NCI-H2107 treated with DMSO at 0.1 percent for 48 hours (cell line): ENCODE results near the gene C11orf86.
"Not testable (repeated sequence)": the region's sequence is repeated elsewhere in the genome, so short reads cannot be mapped to it uniquely, and the experiment has no call there.

Source experiments
- DNase-seq: peaks from one replicate; lab custom pipeline; 2025; ENCODE audit not compliant: unreplicated experiment; lab: John Stamatoyannopoulos, UW

Gene C11orf86

DNA sequence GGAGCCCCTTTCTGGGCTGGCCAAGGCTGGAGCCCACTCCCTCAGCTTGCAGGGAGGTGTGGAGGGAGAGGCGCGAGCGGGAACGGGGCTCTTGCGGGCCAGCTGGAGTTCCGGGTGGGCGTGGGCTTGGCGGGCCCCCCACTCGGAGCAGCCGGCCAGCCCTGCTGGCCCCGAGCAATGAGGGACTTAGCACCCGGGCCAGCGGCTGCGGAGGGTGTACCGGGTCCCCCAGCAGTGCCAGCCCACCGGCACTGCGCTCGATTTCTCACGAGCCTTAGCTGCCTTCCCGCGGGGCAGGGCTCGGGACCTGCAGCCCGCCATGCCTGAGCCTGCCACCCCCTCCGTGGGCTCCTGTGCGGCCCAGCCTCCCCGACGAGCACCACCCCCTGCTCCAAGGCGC lies 13.6 kb downstream of the C11orf86 start:
- DNase-seq, result not testable (repeated sequence)

DNA sequence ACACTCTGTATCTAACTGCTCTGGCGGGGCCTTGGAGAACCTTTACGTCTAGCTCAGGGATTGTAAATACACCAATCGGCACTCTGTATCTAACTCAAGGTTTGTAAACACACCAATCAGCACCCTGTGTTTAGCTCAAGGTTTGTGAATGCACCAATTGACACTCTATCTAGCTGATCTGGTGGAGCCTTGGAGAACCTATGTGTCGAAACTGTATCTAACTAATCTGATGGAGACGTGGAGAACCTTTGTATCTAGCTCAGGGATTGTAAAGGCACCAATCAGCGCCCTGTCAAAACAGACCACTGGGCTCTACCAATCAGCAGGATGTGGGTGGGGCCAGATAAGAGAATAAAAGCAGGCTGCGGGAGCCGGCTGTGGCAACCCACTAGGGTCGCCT lies 14.3 kb downstream of the C11orf86 start:
- DNase-seq, result not testable (repeated sequence)

DNA sequence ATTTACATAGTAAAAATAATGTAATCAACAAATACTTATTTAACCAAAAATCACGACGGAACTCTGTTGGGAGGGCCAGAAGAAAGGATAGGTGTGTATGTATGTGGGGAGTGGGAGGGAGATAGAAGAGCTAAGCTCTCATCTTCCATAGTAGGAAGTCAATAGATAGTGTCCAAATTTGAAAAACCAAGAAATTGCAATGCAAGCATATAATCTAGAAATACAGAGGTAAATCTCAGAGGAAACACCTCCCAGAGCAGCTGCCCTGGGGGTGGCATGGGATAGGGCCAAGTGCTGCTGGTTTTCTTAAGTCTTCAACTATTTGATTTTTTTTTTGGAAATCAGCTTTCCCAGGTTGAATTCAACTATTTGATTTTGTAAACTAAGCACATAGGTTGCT lies 16.9 kb downstream of the C11orf86 start:
- DNase-seq, result no peak

DNA sequence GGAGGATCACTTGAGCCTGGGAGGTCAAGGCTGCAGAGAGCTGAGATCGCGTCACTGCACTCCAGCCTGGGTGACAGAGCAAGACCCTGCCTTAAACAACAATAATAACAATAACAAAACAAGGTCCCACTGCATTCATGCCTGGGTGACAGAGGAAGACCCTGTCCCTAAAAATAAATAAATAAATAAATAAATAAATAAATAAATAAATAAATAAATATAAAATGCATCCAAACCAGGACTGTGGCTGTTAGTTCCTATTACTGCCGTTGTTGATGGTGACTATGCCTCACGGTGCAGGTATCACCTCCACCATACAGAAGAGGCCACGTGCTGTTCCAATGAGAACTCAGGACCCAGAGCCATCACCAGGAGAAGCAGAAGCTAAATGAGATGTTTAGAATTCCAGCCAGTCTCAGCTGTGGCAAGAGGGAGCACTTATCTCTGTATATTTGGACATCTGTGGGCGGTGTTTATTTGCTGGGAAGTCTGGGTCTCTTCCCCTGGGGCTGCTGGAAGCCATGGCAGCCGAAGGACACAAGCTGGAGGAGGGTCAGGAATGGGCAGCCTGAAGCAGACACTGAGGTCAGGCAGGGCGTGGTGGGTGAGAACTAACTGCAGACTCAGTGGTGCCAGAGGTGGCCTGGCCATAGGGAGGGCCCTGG lies 21.6 kb downstream of the C11orf86 start:
- DNase-seq, result no peak

DNA sequence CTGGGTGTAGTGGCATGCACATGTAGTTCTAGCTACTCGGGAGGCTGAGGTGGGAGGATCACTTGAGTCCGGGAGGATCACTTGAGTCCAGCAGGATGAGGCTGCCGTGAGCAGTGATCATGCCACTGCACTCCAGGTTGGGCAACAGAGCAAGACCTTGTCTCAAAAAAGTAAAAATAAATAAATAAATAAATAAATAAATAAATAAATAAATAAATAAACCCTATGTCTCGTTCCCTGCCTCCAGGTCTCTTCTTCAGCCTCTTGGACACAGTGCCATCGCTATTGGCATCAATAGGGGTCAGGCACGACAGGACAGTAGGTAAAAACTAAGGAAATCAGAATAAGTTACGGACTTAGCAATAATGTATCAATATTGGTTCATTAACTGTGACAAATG lies 24.5 kb downstream of the C11orf86 start:
- no peak for DNase-seq

DNA sequence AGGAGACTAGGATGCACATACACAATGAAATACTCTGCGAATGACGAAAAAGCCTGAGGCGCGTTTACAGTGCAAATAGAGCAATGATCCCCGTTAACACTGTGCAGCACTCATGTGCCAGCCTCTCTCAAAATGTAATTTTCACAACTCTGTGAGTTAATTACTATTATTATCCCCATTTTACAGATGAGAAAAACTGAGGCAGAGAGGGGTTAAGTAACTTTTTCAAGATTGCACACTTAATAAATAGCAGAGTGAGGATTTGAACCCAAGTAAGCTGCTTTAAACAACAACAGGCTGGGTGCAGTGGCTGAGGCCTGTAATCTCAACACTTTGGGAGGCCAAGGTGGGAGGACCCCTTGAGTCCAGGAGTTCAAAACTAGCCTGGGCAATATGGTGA lies 26.2 kb downstream of the C11orf86 start:
- DNase-seq, result no peak

DNA sequence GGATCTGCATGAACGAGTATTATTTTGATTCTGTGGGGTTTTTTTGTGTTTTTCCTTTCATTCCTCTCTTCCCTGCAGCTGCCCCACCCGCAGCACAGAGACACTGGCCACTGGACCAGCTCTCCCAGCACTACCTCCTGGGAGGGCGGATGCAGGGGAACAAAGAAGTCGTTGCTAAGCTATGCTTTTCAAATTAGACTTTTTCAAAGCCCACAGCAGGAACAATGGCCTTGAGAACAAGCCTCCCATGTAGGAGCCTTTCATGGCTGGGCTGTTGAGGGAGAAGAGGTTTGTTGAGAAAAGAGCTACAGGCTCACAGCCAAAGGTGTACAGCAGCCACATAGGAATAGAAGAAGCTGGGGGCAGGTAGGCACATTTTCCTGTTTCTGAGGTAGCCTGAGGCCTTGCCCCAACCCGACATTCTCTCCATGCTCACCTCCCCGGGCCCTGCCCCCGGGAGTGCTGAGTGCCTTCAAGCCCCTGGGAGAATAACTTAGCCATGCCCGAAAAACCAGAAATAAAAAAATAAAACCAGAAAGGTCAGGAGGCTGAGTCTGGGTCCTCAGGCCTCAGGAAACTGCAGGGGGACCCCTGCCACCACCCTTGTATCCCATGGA lies 27.3 kb downstream of the C11orf86 start:
- DNase-seq, result peak; percentile 75

DNA sequence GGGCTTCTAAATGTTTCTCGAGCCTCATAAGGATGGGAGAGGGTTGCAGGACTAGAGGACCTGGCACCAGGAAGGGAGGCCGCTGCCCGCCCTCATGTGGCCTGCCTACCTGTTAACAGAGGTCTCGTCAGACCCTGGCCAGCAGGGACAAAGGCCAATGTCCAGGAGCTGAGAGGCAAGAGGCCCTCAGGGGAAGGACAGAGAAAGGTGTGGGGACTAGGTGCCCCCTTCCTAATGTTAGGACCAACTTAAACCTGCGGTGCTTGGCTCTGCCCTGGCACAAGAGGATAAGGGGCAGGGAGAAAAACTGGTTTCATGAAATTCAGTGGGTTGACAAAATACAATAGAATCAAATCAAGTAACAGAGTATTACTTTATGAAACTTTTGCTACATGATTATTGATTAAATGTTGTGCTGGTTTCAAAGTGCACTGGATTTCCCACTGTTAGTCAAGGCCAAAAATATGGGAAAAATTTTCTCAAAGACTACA lies 27.9 kb downstream of the C11orf86 start:
- no peak for DNase-seq

DNA sequence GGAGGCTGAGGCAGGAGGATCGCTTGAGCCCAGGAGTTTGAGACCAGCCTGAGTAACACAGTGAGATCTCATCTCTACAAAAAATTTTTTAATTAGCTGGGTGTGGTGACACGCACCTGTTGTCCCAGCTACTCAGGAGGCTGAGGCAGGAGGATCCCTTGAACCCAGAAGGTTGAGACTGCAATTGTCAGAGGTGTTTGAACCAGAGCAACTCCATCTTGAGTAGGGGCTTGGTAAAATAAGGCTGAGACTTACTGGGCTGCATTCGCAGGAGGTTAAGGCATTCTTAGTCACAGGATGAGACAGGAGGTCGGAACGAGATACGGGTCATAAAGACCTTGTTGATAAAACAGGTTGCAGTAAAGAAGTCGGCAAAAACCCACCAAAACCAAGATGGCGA lies 30.1 kb downstream of the C11orf86 start:
- not testable (repeated sequence) for DNase-seq

DNA sequence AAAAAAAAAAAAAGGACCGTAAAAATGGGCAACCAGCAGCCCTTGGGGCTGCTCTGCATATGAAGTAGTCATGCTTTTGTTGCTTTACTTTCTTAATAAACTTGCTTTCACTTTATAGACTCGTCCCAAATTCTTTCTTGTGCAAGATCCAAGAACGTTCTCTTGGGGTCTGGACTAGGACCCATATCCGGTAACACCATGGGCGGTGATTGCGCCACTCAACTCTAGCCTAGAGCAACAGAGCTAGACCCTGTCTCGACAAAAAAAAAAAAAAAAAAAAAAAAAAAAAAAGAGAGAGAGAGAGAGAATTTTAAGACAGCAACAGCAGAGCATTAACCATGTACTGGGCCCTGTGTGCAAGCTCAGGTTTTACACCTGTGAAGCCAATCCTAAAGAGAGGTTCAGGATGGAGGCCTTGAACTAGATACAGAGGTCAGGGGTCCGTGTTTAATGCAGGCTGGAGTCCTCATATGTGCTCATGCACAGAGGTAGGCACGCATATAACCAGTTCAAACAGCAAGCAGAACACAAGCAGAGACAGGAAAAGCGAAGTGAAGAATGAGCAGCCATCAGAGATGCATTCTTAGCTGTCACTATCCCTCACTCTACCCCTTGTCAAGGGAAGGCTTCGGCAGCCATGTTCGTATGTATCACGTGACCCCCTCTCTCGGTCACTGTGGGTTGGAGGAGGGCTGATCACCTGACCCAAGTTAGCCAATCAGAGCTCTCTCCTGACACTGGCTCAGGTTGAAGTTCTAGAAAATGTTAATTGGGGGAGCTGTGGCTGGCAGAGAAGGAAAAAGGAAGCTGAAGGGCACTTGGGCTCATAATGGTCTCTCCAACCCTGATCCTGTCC lies 31.2 kb downstream of the C11orf86 start:
- DNase-seq, result no peak

DNA sequence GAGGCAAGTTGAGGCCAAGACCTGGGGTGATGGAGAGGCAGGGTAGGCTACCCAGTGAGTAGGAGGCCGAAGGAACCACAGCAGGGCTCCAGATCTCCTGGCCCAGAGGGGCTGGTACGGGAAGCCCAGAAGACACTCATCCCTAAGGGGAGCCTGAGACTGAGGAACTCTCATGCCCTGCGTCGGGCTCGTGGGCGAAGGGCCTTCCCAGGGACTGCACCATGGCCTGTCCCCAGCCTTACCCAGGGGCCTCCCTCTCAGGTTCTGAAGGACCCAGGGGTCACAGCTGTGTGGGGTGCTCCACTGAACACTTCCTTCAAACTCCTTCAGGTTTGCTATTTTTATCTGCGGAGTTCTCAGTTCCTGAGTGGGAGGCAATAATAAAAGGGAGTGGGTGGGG lies 32.0 kb downstream of the C11orf86 start:
- DNase-seq, result no peak

DNA sequence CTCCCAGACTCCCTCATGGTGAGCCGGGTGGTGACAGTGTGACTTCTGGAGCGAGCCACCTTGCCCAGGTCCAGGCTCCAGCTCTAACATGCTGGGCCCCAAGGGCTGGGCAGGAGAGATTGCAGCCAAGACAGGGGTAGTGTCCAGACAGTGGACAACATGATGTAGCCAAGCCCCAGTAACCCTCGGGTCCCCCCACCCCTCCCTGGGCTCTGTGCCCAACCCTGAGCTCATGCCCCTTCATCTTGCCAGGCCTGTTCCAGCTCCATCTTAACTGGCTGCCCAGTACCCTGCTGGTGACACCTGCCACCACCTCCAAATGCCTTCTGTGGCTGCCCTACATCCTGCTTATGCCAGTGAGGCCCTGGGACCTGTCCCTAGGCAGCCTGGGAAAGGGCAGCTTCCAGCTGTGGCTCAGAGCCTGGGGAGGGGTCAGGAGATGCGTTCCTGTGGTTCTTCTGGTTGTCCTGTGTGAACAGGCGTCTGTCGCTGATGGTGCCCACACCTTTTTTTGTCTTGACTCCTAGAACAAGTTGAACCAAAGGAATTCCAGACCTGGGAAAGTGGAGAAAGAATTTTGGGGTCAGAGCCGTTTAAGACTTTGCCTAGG lies 35.3 kb downstream of the C11orf86 start:
- no peak for DNase-seq

DNA sequence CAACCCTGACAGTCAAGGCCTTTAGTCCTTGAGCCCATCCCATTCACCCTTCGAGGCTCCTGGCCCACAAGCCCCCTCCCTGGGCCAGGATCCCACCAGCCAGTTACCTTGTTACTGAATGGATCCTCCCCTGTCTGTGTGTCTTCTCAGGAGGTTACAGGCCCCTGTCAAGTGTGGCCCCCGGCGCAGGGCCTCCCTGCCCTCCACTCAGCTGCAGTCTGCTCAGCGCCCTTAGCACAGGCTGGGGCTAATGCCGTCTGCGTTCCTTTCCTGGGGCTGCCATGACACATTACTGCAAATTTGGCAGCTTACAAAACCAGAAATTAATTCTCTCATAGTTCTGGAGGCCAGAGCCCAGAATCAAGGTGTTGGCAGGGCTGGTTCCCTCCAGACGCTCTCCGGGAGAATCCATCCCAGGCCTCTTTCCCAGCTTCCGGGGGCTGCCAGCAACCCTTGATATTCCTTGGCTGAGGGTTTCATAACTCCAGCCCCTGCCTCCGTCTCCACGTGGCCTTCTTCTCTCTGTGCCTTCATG lies 38.5 kb downstream of the C11orf86 start:
- DNase-seq, result no peak

DNA sequence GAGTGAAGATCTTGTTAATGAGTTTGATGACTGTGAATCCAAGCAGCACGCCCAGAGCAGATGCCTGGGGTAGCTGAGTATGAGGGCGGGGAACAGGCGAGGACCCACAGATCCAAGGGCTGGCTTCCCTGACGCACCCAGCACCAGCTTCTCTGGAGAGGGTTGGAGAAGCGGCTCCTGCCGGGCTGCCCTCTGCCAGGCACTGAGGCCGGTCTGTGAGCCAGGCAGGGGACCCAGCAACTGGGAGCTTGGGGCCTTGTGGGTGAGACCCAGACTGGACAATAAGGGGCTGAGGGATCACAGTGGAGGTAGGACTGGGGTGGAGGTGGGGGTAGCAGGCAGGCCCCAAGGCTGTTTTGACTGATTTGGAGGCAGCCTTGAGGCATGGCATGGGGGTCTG lies 39.2 kb downstream of the C11orf86 start:
- no peak for DNase-seq

DNA sequence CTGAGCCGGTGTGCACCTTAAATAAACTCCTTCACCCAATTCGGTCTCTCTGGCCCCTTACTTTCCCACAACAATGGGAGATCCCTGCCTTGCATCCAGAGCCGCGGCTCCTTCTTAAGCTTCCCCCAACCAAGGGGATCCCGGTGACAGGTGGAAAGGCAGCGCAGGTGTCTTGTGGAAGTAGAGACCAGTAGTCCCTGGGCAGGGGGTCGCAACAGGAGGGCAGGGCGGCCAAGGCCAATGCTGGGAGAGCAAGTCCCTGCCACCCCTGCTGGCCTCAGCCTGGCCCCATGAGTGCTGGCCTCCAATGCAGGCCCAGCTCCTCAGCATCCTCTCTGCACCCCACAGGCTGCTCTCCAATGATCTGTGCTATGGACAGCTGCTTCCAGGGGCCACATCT lies 39.9 kb downstream of the C11orf86 start:
- no peak for DNase-seq

DNA sequence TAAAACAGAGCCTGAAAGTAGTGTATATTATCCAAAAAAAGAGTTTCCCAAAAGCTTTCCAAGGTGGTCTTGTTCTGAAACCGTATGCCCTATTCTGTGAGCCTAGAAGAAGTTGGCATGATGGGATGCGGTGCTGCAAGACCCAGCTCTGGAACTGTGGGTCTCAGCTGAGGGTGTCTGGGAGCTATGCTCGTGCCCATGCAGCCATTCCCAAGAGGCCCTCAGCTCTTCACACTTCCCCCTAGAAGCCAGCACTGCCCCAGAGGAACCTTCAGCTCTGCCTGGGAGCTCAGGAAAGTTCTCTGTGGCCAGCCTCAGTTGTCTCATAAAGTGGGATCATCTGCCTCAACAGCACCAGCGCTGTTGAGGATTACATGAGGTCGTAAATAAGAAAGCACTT lies 41.4 kb downstream of the C11orf86 start:
- no peak for DNase-seq

DNA sequence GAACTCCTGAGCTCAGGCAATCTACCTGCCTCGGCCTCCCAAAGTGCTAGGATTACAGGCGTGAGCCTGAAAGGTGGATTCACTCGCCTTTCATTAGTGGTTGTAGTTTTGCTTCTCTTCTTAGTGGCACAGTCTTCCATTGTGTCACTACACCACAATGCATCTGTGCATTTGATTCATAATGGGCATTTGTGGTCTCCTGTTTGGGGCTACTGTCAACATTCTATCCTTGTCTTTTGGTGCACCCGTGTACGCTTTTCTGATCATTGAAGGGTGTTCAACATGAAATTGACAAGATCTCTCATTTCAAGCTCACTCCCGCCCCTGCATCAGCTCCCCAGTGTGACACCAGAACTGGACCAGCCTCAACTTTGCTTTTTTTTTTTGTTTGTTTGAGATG lies 45.8 kb downstream of the C11orf86 start:
- no peak for DNase-seq

DNA sequence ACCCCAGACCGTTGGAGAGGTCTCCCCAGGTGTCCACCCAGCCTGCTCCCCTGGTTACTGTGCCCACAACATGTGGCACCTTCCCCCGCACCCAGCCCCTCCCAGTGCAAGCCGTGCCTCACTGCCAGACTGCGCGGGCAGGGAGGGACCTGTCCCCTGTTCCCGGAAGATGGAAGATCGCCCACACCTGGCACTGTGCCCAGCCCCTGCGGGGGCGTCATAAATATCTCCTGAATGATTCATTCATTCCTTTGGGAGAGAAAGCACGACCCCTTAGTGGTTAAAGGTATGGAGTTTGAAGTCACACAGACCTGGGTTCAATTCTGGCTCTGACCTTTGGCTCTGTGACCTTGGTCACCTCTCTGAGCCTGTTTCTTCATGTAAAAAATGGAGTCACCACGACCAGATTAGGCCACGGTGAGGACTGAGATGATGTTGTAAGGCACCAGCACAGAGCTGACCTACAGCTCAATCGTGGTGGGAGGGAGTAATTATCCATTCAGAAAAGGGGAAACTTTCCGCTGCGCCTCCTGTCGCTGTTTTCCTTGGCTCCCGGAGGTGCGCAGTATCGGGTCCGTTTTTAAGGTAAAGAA lies 47.3 kb downstream of the C11orf86 start:
- no peak for DNase-seq

DNA sequence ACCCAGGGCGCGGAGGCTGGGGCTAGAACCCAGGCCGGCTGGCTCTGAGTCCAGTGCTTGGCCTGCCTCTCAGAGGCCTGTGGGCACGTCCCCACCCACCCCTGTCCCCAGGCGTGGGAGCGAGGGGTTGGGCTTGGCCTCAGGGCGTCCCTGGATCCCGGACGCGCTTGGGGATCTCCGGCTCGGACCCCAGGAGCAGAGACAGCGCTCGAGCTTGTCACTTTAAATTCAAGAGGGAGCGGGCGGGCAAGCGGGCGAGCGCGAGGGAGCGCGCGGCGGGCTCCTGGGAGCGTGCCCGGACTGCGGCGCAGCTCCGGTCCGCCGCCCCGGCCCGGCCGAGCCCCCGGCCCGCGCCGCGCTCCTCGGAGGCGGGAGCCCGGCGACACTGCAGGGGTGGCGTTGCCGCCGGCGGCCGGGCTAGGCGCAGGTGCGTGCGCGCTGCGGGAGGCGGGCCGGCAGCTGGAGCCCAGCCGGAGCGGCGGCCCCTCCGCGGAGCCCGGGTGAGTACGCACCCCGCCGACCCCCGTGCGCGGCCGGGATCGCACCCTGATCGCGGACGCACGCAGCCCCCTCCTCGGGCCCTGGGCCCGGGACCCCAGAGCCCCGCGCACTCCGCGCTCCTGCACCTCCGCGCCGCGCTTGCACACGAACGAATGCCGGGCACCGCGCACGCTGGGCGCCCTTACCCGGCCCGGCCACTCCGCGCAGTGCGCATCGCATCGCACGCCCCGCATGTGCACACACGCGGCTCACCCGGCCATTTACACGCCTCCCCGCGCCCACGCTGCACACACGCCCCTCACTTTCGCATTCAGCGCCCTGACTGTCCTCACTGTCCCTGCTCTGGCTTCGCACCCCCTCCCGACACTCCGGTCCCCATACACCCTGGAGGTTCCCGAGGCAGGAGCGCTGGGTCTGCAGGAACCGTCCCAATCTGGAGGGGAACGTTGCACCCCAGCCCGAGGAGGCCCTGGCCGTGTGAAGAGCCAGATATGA lies 48.2 kb downstream of the C11orf86 start, which contains the start of gene SYT12:
Gene SYT12, plus strand, starts transcription at position 174 of the 996 bp plus-strand sequence. CDS start 7,011 bp downstream, outside the sequence.
- no peak for DNase-seq

DNA sequence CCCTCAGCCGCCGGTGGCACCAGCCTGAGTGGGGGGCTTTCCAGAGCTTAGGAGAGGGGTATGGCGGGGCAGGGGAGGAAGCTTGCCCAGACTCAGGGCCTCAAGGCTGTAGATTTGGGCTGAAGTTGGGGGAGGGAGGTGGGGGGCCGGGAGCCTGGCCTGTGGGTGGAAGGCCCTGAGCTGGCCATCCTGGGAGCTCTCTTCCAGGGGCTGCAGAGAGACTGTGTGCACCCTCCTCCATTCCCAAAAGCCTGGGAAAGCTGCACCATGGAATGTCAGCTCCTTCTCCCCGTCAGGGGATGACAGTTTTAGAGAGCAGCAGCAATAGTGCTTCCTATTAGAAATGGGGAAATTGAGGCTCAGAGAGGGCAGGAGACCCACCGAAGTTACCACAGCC lies 48.9 kb downstream of the C11orf86 start:
- DNase-seq, result no peak
